Keratinocyte (primary cell): ENCODE data around the gene SELENOW. TPM values are rescaled to one million over a fixed set of nuclear protein-coding genes. Genes with fewer than 3 reads are reported as not detected.

Experiments used
- DNase-seq: peaks from one replicate; pipeline ENCODE4 v3.0.0-alpha.2; 2011; ENCODE audit warnings: low read depth, missing footprints, low spot score
- FAIRE-seq: peaks from 2 replicates; lab custom pipeline; 2011; peaks lifted over from hg19 to GRCh38; lab: Jason Lieb, UNC
- H2AFZ ChIP-seq: 2 replicates; pipeline ENCODE4 v1.6.0; 2012; ENCODE audit warnings: low read length, control low read depth, inconsistent platforms; ENCODE audit not compliant: control insufficient read depth
- H3K27ac ChIP-seq: 2 replicates; pipeline ENCODE4 v1.5.1; 2011; ENCODE audit warnings: low read length; ENCODE audit not compliant: control insufficient read depth, insufficient read depth
- H3K27me3 ChIP-seq: 3 replicates; pipeline ENCODE4 v1.6.0; 2011; ENCODE audit warnings: low read length; ENCODE audit not compliant: control insufficient read depth, insufficient read depth; ENCODE audit errors: extremely low read depth
- H3K36me3 ChIP-seq, 2 experiments: 2 replicates in 1 of 2; 3 replicates in 1 of 2; pipeline ENCODE4 v1.5.1; 2011; ENCODE audit warnings: low read length in 2 of 2, mild to moderate bottlenecking in 1 of 2; ENCODE audit not compliant: control insufficient read depth in 2 of 2, insufficient read depth in 2 of 2; ENCODE audit errors: extremely low read depth in 1 of 2
- H3K4me1 ChIP-seq: 3 replicates; pipeline ENCODE4 v1.5.1; 2011; ENCODE audit warnings: low read length; ENCODE audit not compliant: control insufficient read depth, insufficient read depth; ENCODE audit errors: extremely low read depth
- H3K4me2 ChIP-seq: 3 replicates; pipeline ENCODE4 v1.6.0; 2011; ENCODE audit warnings: low read depth, low read length; ENCODE audit not compliant: control insufficient read depth, insufficient read depth; ENCODE audit errors: extremely low read depth
- H3K4me3 ChIP-seq, 3 experiments: fragments of 200-600 bp in 1 of 3; sonication (generic) in 1 of 3; 2 replicates in 2 of 3; 3 replicates in 1 of 3; pipeline ENCODE4 v1.5.1; 2011 to 2016; ENCODE audit warnings: low read length in 3 of 3, mild to moderate bottlenecking in 3 of 3, control low read depth in 2 of 3, inconsistent platforms in 1 of 3, low read depth in 1 of 3, mixed read lengths in 1 of 3, mixed run types in 1 of 3, moderate library complexity in 1 of 3; ENCODE audit not compliant: control insufficient read depth in 2 of 3, insufficient read depth in 2 of 3; ENCODE audit errors: extremely low read depth in 1 of 3
- H3K79me2 ChIP-seq: 2 replicates; pipeline ENCODE4 v1.6.0; 2012; ENCODE audit warnings: low read length; ENCODE audit not compliant: control insufficient read depth, insufficient read depth
- H3K9ac ChIP-seq: 3 replicates; pipeline ENCODE4 v1.6.0; 2011; ENCODE audit warnings: low read length; ENCODE audit not compliant: control insufficient read depth, insufficient read depth; ENCODE audit errors: extremely low read depth
- H3K9me1 ChIP-seq: 3 replicates; pipeline ENCODE4 v1.6.0; 2011; ENCODE audit warnings: low read length; ENCODE audit not compliant: control insufficient read depth, insufficient read depth; ENCODE audit errors: extremely low read depth
- H3K9me3 ChIP-seq: 2 replicates; pipeline ENCODE4 v1.5.1; 2012; ENCODE audit warnings: low read depth, low read length; ENCODE audit not compliant: control insufficient read depth
- H4K20me1 ChIP-seq: 3 replicates; pipeline ENCODE4 v1.6.0; 2011; ENCODE audit warnings: low read length; ENCODE audit not compliant: control insufficient read depth, insufficient read depth; ENCODE audit errors: extremely low read depth
- EZH2 ChIP-seq: IDR thresholded peaks from one replicate; pipeline ENCODE4 v1.6.1; 2012; ENCODE audit warnings: inconsistent platforms, mild to moderate bottlenecking, low read length, moderate library complexity
- dilution Hi-C: fragments of 300-500 bp; cut with MboI; formaldehyde crosslinking; loops from one replicate; pipeline ENCODE4 v1.7.0; 2020; ENCODE audit warnings: low sequenced_read_pairs; ENCODE audit not compliant: extremely low pct_ligation_motif_present
- polyA plus RNA-seq, 5 experiments: library from polyadenylated mRNA; depleted of rRNA in 3 of 5; stranded (reverse) in 3 of 5; stranded (forward) in 1 of 5; unstranded in 1 of 5; fragments of >200 nt; gene quantifications; 1 replicate in 1 of 5; 2 replicates in 3 of 5; 3 replicates in 1 of 5; pipeline versions ENCODE4 v1.2.1 to v1.2.3, GENCODE V29; 2011 to 2012; ENCODE audit warnings: missing spikeins in 2 of 5, low read depth in 1 of 5, low replicate concordance in 1 of 5
- small RNA-seq, 3 experiments: library from RNA; depleted of rRNA; stranded (forward); fragments of <200 nt; gene quantifications; one replicate each; pipeline ENCODE3, GENCODE V24; 2012; ENCODE audit warnings: low read depth in 3 of 3, low replicate concordance in 1 of 3; ENCODE audit not compliant: insufficient read length in 3 of 3
- TF ChIP-seq, protein P1 (sequence below), 3 experiments: IDR thresholded peaks in 1 of 3; conservative IDR thresholded peaks in 1 of 3; optimal IDR thresholded peaks in 1 of 3; 2 replicates in 2 of 3; 3 replicates in 1 of 3; pipeline versions ENCODE3 to v1.5.1; 2011; ENCODE audit warnings: low read length in 3 of 3, mild to moderate bottlenecking in 3 of 3, moderate library complexity in 2 of 3, control low read depth in 1 of 3, inconsistent platforms in 1 of 3; ENCODE audit not compliant: insufficient read depth in 2 of 3; ENCODE audit errors: extremely low read depth in 1 of 3

SELENOW gene
- polyA plus RNA-seq, 1 donor (not counting 4 experiments of a cell fraction or from before 2014, with no cell fraction given): 509 TPM

DNA sequence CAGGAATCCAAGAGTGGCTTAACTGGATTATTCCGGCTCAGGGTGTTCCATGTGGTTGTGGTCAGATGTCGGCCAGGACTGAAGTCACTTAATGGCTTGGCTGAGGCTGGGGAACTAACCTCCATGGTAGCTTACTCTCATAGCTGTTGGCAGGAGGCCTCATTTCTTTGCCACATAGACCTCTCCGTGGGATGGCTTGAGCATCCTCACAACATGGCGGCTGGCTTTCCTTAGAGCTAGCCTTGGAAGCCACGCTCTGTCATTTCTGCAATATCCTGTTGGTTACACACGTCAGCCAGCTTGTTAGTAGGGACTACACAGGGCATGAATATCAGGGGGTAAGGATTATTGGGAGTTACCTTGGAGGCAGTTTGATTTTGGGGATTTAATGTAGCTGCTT, 48.3 kb downstream of the SELENOW start:
- Histone ChIP-seq H3K27me3 (no peaks in the 10 kb centered on the region), H4K20me1 (peaks cover 3% of the 10 kb centered on the region)

DNA sequence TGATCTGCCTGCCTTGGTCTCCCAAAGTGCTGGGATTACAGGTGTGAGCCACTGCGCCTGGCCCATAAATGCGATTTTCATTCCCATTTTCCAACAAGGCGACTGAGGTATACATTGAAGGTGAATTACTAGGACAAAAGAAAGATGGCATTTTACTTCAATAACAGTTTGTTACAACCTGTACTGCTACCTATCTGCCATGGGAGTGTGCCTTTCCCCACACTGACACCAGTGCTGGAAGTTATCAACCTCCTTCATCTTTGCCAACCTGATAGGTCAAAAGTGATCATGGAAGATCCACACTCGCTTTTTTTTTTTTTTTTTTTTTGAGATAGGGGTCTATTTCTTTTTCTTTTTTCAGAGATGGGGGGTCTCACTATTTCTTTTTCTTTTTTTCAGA, 54.2 kb downstream of the SELENOW start:
- TF ChIP-seq, protein P1, sequence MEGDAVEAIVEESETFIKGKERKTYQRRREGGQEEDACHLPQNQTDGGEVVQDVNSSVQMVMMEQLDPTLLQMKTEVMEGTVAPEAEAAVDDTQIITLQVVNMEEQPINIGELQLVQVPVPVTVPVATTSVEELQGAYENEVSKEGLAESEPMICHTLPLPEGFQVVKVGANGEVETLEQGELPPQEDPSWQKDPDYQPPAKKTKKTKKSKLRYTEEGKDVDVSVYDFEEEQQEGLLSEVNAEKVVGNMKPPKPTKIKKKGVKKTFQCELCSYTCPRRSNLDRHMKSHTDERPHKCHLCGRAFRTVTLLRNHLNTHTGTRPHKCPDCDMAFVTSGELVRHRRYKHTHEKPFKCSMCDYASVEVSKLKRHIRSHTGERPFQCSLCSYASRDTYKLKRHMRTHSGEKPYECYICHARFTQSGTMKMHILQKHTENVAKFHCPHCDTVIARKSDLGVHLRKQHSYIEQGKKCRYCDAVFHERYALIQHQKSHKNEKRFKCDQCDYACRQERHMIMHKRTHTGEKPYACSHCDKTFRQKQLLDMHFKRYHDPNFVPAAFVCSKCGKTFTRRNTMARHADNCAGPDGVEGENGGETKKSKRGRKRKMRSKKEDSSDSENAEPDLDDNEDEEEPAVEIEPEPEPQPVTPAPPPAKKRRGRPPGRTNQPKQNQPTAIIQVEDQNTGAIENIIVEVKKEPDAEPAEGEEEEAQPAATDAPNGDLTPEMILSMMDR (optimal IDR thresholded peaks at IDR 0.05 in 1 of 3, IDR thresholded peaks at IDR 0.05 in 1 of 3, conservative IDR thresholded peaks at IDR 0.05 in 1 of 3; ENCODE audit: extremely low read depth in 1 of 3, insufficient read depth in 2 of 3, low read length in 3 of 3): no peak
- no peak for TF ChIP-seq EZH2
- Histone ChIP-seq H3K9me1 (no peaks in the 10 kb centered on the region), H3K4me1 (no peaks in the 10 kb centered on the region), H3K4me3 (no peak overlapping the region), H3K9ac (no peak overlapping the region), H3K27ac (no peak overlapping the region), H3K79me2 (no peaks in the 10 kb centered on the region), H3K4me2 (no peak overlapping the region), H3K9me3 (no peaks in the 10 kb centered on the region), H3K27me3 (no peaks in the 10 kb centered on the region), H2AFZ (no peak overlapping the region), H3K36me3 (no peaks in the 10 kb centered on the region), H4K20me1 (no peaks in the 10 kb centered on the region)
- FAIRE-seq (no peak), DNase-seq (no peak)
- dilution Hi-C loops: no loop called here

More for the DNA sequence above, 48.3 kb downstream of the SELENOW start:
- Histone ChIP-seq H3K36me3 (no peaks in the 10 kb centered on the region), H3K9me1 (no peaks in the 10 kb centered on the region), H3K4me2 (no peak overlapping the region), H3K4me1 (no peaks in the 10 kb centered on the region), H3K4me3 (no peak overlapping the region), H3K9me3 (no peaks in the 10 kb centered on the region), H3K79me2 (no peaks in the 10 kb centered on the region), H2AFZ (no peak overlapping the region), H3K9ac (no peak overlapping the region), H3K27ac (no peak overlapping the region)
- no peak for TF ChIP-seq EZH2
- TF ChIP-seq, protein P1 (optimal IDR thresholded peaks at IDR 0.05 in 1 of 3, IDR thresholded peaks at IDR 0.05 in 1 of 3, conservative IDR thresholded peaks at IDR 0.05 in 1 of 3; ENCODE audit: extremely low read depth in 1 of 3, insufficient read depth in 2 of 3, low read length in 3 of 3): no peak
- dilution Hi-C loops: no loop called here
- no peak for FAIRE-seq
- no peak for DNase-seq

Small RNAs within 50 kb of the gene (small RNA-seq; reads per million reads assigned to genes)
- gene AC008745.1 (0 reads per million in 3 experiments), gene SNORD23 (0 reads per million in 3 experiments)

Other genes with a start within 250 kb of the SELENOW start
- gene ZNF541, start 205.6 kb upstream of the SELENOW start, polyA plus RNA-seq: not detected in 3 replicates
- gene BICRA, start 169.6 kb upstream of the SELENOW start, polyA plus RNA-seq: 0.28 to 0.50 TPM (median 0.42 TPM) in 3 replicates
- gene EHD2, start 65.3 kb upstream of the SELENOW start, polyA plus RNA-seq: 18.3 to 48.5 TPM (median 23.7 TPM) in 3 replicates
- 64.5 to 80.2 TPM (median 73.9 TPM) in 3 replicates for gene NOP53, start 33.2 kb upstream of the SELENOW start, polyA plus RNA-seq
- not detected in 3 replicates for gene TPRX1, start 25.8 kb downstream of the SELENOW start, polyA plus RNA-seq
- not detected in 3 replicates for gene CRX, start 43.2 kb downstream of the SELENOW start, polyA plus RNA-seq
- gene TPRX2, start 80.5 kb downstream of the SELENOW start, polyA plus RNA-seq: not detected in 3 replicates
- gene SULT2A1, start 107.6 kb downstream of the SELENOW start, polyA plus RNA-seq: not detected in 3 replicates
- not detected in 3 replicates for gene BSPH1, start 213.5 kb downstream of the SELENOW start, polyA plus RNA-seq
- not detected in 3 replicates for gene ELSPBP1, start 215.9 kb downstream of the SELENOW start, polyA plus RNA-seq